Measurements from ENCODE around the gene RTN4R. TPM values are rescaled to one million over a fixed set of nuclear protein-coding genes. Genes with fewer than 3 reads are reported as not detected.

RTN4R gene
- total and polyA plus RNA-seq, 2 of the 8 experiments (the other 6 are each of a cell fraction or from before 2014, with no cell fraction given) = 21.8 to 41.3 TPM

GRCh38 chr22:20290578-20291248 is 22.6 kb upstream of the RTN4R start (continued):
- TF ChIP-seq SP2 (IDR thresholded peaks at IDR 0.05; ENCODE audit: low read length) (no peak), YY1 (IDR thresholded peaks at IDR 0.05; ENCODE audit: low read depth, low read length) (no peak), GABPA (IDR thresholded peaks at IDR 0.05; ENCODE audit: borderline replicate concordance, insufficient read depth, low read length) (no peak), BCL11A (IDR thresholded peaks at IDR 0.05; ENCODE audit: low read depth in 2 of 2, low read length in 2 of 2) (no peak), ATF3 (IDR thresholded peaks at IDR 0.05; ENCODE audit: insufficient read depth, low read depth, low read length) (no peak), CREB1 (IDR thresholded peaks at IDR 0.05) (no peak)

Measured in H1 (cell line).